HepG2 (cell line): ENCODE data around the gene WDFY1. TPM values are rescaled to one million over a fixed set of nuclear protein-coding genes. Genes with fewer than 3 reads are reported as not detected.

Experiments
- CAMTA2 ChIP-seq: sonication (generic); formaldehyde crosslinking; IDR thresholded peaks from 2 replicates; pipeline ENCODE4 v1.4.0; 2020; ENCODE audit warnings: mild to moderate bottlenecking, missing genetic modification reagents, borderline replicate concordance
- HNRNPLL ChIP-seq: fragments of 200-400 bp; formaldehyde crosslinking; IDR thresholded peaks from 2 replicates; pipeline ENCODE4 v1.6.1; 2017; ENCODE audit warnings: mild to moderate bottlenecking, low read depth, low read length; ENCODE audit not compliant: poor library complexity, severe bottlenecking
- PAXIP1 ChIP-seq: sonication (generic); formaldehyde crosslinking; conservative IDR thresholded peaks from 2 replicates; pipeline ENCODE4 v1.4.0; 2020; ENCODE audit warnings: mild to moderate bottlenecking, missing genetic modification reagents, moderate library complexity
- RARA ChIP-seq: IDR thresholded peaks from 2 replicates; pipeline ENCODE4 v1.6.1; 2016; ENCODE audit warnings: missing genetic modification reagents, missing compliant biosample characterization
- SPEN ChIP-seq: sonication (generic); formaldehyde crosslinking; IDR thresholded peaks from 2 replicates; pipeline ENCODE4 v1.5.1; 2020; ENCODE audit warnings: low read depth, mild to moderate bottlenecking, missing genetic modification reagents
- STAT6 ChIP-seq: sonication (generic); formaldehyde crosslinking; IDR thresholded peaks from 2 replicates; pipeline ENCODE4 v1.4.0; 2020; ENCODE audit warnings: missing genetic modification reagents, mild to moderate bottlenecking, borderline replicate concordance
- USF2 ChIP-seq, 2 experiments: sonication (generic) in 1 of 2; formaldehyde crosslinking in 1 of 2; IDR thresholded peaks; 2 replicates each; pipeline versions ENCODE4 v1.5.1 to v1.6.1; 2011 to 2020; ENCODE audit warnings: borderline replicate concordance in 1 of 2, low read depth in 1 of 2, low read length in 1 of 2, mild to moderate bottlenecking in 1 of 2, missing genetic modification reagents in 1 of 2, moderate library complexity in 1 of 2
- ZBTB20 ChIP-seq: sonication (generic); formaldehyde crosslinking; IDR thresholded peaks from 2 replicates; pipeline ENCODE4 v1.8.1; 2023; ENCODE audit warnings: missing genetic modification reagents, low read depth, mild to moderate bottlenecking, borderline replicate concordance
- ZNF547 ChIP-seq: sonication (generic); formaldehyde crosslinking; IDR thresholded peaks from 2 replicates; pipeline ENCODE4 v1.5.1; 2020; ENCODE audit warnings: mild to moderate bottlenecking, missing genetic modification reagents
- ZNF557 ChIP-seq: sonication (generic); formaldehyde crosslinking; IDR thresholded peaks from 2 replicates; pipeline ENCODE4 v1.4.0; 2020; ENCODE audit warnings: missing genetic modification reagents
- ZNF672 ChIP-seq: sonication (generic); formaldehyde crosslinking; IDR thresholded peaks from 2 replicates; pipeline ENCODE4 v1.8.1; 2022; ENCODE audit warnings: missing genetic modification reagents
- ZNF883 ChIP-seq: sonication (generic); formaldehyde crosslinking; IDR thresholded peaks from 2 replicates; pipeline ENCODE4 v1.5.1; 2020; ENCODE audit warnings: mild to moderate bottlenecking, missing genetic modification reagents; ENCODE audit errors: not compliant biosample characterization
- ZSCAN20 ChIP-seq: sonication (generic); formaldehyde crosslinking; IDR thresholded peaks from 2 replicates; pipeline ENCODE4 v1.4.0; 2020; ENCODE audit warnings: missing genetic modification reagents, mild to moderate bottlenecking, borderline replicate concordance
- polyA plus RNA-seq, 8 experiments: library from polyadenylated mRNA; depleted of rRNA in 3 of 8; stranded (reverse) in 7 of 8; unstranded in 1 of 8; fragments of >200 nt; fragmentation: Illumina TruSeq in 4 of 8; extraction: Trizol in 4 of 8; gene quantifications; 2 replicates each; pipeline versions ENCODE4 v1.2.1 to v1.2.3, GENCODE V29; 2011 to 2016; ENCODE audit warnings: low read depth in 4 of 8, missing spikeins in 1 of 8, mixed read lengths in 1 of 8; ENCODE audit not compliant: insufficient read depth in 1 of 8
- total RNA-seq, 5 experiments: library from RNA; depleted of rRNA; stranded (reverse); fragments of >200 nt; fragmentation: Illumina TruSeq; extraction: Trizol; gene quantifications; 2 replicates each; pipeline ENCODE4 v1.2.3, GENCODE V29; 2016; ENCODE audit warnings: low read depth in 1 of 5
- TF ChIP-seq, protein P1 (sequence below): sonication (generic); formaldehyde crosslinking; IDR thresholded peaks from 2 replicates; pipeline ENCODE4 v1.8.1; 2022; ENCODE audit warnings: low read depth, mild to moderate bottlenecking, missing genetic modification reagents
- TF ChIP-seq, protein P2 (sequence below): sonication (generic); formaldehyde crosslinking; IDR thresholded peaks from 2 replicates; pipeline ENCODE4 v1.5.1; 2020; ENCODE audit warnings: mild to moderate bottlenecking, missing genetic modification reagents, borderline replicate concordance

WDFY1 gene
- total and polyA plus RNA-seq, 2 of the 13 experiments (the other 11 are each of a cell fraction or from before 2014, with no cell fraction given) = 77.0 to 78.4 TPM

GRCh38 chr2:223929571-223930102, 15.5 kb downstream of the WDFY1 start (continued):
- TF ChIP-seq STAT6 (CRISPR knock-in tag) (no peak), ZNF883 (CRISPR knock-in tag) (no peak), ZNF672 (no peak), ZSCAN20 (CRISPR knock-in tag) (peak; percentile 62; the same call in 1 of the 2 replicates), PAXIP1 (CRISPR knock-in tag) (peak; percentile 55), SPEN (no peak), ZNF557 (CRISPR knock-in tag) (0 out of 2 replicates have a peak, but pooled peaks have one; percentile 31), ZBTB20 (CRISPR knock-in tag) (no peak), RARA (CRISPR knock-in tag) (no peak), ZNF547 (CRISPR knock-in tag) (no peak), CAMTA2 (no peak), HNRNPLL (no peak), USF2 (IDR thresholded peaks at IDR 0.05; ENCODE audit: low read depth, low read length) (no peak), USF2 (CRISPR knock-in tag; IDR thresholded peaks at IDR 0.05; ENCODE audit: borderline replicate concordance) (no peak)
- TF ChIP-seq, protein P1, sequence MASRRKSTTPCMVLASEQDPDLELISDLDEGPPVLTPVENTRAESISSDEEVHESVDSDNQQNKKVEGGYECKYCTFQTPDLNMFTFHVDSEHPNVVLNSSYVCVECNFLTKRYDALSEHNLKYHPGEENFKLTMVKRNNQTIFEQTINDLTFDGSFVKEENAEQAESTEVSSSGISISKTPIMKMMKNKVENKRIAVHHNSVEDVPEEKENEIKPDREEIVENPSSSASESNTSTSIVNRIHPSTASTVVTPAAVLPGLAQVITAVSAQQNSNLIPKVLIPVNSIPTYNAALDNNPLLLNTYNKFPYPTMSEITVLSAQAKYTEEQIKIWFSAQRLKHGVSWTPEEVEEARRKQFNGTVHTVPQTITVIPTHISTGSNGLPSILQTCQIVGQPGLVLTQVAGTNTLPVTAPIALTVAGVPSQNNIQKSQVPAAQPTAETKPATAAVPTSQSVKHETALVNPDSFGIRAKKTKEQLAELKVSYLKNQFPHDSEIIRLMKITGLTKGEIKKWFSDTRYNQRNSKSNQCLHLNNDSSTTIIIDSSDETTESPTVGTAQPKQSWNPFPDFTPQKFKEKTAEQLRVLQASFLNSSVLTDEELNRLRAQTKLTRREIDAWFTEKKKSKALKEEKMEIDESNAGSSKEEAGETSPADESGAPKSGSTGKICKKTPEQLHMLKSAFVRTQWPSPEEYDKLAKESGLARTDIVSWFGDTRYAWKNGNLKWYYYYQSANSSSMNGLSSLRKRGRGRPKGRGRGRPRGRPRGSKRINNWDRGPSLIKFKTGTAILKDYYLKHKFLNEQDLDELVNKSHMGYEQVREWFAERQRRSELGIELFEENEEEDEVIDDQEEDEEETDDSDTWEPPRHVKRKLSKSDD (CRISPR knock-in tag) = no peak
- TF ChIP-seq, protein P2, sequence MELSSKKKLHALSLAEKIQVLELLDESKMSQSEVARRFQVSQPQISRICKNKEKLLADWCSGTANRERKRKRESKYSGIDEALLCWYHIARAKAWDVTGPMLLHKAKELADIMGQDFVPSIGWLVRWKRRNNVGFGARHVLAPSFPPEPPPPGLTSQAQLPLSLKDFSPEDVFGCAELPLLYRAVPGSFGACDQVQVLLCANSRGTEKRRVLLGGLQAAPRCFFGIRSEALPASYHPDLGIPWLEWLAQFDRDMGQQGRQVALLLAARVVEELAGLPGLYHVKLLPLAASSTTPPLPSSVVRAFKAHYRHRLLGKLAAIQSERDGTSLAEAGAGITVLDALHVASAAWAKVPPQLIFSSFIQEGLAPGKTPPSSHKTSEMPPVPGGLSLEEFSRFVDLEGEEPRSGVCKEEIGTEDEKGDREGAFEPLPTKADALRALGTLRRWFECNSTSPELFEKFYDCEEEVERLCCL = no peak
